HG03460 (cell line): ENCODE measurements around the gene RAMP1.

ENCODE experiments used
- ATAC-seq: cut with Tn5 transposase; IDR thresholded peaks from one replicate; pipeline ENCODE4 v1.9.1; 2021; ENCODE audit not compliant: unreplicated experiment

The RAMP1 gene

DNA sequence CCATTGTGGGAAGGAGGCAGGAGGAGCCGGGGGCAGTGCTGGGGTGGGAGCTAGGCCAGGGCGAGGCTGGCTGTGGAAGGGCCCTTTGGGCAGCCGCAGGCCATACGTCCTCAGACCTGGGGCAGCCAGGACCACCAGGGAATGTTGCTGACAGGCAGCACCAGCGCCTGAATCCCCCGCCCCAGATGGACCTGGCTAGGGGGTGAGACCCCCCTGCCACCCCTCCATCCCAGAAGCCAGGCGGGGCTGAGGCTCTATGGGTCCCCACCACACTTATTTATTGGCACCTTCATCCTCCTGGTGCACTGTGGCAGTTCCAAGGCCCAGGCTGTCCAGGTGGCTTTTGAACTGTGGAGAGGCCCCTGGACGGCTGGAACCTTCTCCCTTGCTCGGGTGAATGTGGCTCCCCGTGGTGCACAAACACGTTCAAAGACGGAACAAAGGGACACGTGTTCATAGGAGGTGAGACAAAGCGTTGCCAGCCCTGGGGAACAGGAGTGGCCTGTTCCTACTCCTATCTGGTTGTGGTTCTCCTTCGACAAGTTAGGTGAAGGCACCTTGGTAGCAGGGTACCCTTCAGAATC lies 35.1 kb downstream of the RAMP1 start:
- no peak for ATAC-seq

DNA sequence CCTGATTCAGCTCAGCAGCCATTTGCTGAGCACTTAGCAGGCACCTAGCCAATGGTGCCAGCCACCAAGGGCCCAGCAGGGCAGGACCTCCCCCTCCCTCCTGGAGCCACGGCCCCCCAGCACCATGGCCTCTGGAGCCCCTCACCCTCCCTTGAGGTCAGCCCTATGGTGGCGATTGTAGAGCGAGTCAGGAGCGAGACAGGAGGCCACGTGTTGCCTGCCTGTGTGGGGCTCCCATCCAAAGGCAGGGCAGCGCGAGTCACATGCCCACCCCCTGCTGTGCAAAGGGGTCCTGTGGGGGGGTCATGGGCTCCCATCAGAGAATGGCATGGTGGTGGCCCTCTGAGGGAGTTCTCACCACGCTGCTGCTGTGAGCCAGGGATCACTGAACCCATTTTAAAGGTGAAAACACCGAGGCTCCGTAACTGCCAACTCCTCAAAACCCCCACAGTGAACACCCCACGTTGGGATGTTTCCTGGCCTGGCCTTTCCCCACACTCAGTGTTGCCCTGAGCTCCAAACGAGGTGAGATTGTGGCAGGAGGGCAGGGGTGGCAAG lies 35.6 kb downstream of the RAMP1 start:
- ATAC-seq: no peak

DNA sequence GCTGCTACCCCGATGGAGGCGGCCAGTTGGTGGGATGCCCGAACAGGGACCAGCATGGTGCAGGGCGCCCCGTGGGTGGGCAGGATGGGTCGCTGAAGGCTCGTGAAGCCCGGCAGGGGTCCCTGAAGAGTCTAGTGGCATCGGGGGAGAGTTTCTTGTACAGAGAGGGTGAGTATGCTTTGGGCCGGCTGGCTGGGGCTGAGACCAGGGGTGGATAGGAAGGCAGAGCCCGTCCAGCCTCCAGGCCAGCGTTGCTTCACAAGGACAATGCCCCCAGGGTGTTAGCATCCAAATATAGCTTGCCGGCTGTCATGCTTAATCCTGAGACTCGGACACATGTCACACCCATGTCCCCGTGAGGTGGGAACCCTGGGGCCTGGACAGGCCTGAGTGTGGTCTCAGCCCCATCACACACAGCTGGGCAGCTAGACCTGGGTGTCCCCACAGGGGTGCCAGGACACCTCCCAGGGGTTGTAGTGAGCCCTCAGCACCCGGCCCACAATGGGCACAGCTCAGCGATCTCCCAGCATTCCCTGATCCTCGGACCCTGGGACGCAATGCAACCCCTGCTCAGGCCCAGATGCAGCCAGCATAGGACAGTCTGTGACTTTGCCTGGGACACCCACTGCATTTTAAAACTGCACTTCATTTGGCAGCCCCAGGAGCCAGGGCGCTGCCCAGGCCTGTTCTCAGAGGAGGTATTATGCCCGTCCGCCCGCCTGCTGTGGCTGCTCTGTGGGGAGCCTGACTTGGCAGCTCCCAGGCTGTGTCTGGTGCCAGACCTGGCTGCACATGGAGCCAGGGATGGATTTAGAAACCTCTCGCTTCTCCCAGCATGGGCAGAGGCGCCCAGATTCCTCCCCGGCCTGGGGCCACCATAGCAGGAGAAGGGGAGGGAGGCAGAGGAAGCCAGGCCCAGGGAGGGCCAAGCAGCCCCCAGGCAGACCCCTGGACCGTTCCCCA lies 36.4 kb downstream of the RAMP1 start:
- ATAC-seq: no peak

DNA sequence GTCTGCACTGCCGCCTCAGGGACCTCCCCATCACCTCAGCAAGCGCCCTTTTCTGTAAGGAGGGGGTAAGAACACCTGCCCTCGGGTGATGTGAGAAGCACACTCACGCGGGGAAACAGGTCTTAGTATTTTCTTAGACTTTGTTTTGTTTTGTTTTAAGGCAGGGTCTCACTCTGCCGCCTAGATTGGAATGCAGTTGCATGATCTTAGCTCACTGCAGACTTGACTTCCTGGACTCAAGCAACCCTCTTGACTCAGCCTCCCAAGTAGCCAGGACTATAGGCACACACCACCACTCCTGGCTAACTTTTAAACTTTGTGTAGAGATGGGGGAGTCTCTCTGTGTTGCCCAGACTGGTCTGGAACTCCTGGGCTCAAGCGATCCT lies 37.1 kb downstream of the RAMP1 start:
- ATAC-seq: no peak

DNA sequence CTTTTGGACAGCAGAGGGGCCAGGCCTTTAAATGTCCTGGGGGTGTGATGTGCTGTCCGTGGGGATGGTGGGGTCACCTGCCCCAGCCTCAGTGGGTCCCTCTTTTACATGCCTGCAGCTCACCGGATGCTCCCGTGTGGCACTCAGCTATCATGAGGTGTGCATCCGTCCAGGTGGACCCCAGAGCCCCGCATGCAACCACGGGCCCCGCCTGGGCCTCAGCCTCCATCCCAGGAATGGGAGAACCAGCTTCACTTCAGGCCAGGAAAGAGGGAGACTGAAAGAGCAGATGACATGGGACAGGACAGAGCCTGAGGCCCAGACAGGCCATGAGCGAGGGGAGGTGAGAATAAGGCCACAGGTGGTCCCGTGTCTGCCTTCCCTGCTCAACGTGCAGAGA lies 37.5 kb downstream of the RAMP1 start:
- no peak for ATAC-seq

DNA sequence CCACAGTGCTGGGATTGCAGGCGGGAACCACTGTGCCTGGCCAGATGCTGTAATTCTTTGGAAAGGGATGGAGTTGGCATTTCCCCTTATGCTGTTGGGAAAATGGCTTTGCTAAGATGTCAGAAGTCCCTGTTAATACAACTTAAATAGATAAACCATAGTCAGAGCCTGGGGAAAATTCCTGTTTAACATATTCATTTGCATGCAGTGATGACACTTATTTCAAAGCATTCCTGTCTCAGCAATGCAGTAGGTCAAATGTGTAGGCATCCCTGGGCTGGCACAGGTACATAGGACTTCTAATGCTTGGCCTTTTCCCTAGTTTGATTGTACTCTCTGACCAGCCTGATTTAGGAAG lies 38.6 kb downstream of the RAMP1 start:
- no peak for ATAC-seq

DNA sequence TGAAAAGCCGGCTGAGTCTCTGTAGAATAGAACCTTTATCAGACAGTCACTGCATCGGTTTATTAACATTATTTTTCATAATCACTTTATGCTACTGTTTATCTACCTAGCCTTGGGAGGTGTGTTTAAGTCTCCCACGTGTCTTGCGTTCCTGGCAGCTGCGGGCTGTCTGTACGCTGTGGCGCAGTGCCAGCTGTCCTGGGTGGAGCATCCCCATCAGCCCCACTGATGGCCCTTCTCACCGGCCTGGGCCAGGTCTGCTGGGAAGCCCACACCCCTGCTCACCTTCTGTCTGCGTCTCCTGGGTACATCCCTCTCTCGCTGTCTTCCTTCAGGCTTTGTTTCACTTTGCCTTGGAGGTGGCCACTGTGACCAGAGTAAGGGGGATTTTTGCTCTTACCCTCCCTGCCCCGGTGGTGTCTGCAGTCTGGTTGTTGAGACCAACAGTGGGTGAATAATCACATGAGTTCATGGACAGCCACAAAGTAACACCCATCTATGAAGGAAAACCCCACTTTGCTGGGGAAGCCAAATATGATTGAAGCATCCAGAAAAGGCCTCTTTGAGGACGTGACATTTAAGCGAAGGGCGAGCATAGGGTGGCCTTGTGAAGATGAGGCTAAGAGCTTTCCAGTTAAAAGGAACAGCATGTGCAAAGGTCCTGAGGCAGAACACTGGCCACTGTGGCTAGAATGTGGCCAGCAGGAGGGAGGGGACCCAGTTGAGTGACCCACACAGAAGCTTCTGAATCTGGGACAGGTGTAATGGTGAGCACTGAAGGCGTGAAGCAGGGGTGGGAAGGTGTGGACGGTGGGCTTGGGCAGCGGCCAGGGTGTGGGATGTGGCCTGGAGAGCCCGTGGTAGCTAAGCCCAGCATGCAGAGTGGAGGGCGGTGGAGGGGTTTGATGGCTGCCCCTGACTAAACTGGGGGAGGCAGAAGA lies 41.7 kb downstream of the RAMP1 start:
- no peak for ATAC-seq

DNA sequence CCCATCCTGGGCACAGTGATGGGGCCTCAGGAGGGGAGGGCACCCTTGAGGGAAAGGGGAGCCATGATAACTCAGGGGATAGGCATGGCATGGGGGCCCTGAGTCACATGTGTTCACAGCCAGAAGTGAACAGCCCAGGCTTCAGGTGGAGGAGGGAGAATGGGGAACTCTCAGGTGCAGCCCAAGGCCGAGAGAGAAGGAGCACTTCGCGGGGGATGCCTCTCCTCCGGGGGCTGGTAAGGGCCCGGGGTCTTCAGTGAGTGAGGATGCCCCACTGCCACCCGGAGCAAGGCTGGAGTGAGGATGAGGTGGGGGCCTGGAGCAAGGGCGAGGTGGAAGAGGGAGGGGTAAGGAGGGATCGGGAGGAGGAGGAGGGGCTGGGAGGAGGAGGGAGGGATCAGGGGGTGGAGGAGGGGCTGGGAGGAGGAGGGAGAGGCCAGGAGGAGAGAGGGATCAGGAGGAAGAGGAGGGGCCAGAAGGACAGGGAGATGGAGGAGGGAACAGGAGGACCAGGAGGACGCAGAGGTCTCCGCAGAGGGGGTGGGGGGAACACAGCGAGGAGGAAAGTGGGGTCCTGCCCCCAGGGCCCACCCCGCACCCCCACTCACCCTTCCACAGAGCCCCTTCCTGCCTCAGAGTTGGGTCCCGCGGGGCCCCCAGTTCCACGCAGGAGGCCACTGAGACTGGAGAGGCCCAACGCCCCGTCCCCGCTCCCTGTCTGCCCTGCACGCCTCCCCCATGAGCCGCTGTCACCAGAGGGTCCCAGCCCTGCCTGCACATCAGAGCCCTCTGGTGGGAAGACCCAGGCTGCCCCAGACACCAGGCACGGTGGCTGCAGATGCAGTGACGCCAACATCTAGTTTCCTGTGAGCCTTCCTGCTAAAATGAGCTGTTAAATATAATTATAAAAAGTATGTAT lies 42.8 kb downstream of the RAMP1 start:
- no peak for ATAC-seq

DNA sequence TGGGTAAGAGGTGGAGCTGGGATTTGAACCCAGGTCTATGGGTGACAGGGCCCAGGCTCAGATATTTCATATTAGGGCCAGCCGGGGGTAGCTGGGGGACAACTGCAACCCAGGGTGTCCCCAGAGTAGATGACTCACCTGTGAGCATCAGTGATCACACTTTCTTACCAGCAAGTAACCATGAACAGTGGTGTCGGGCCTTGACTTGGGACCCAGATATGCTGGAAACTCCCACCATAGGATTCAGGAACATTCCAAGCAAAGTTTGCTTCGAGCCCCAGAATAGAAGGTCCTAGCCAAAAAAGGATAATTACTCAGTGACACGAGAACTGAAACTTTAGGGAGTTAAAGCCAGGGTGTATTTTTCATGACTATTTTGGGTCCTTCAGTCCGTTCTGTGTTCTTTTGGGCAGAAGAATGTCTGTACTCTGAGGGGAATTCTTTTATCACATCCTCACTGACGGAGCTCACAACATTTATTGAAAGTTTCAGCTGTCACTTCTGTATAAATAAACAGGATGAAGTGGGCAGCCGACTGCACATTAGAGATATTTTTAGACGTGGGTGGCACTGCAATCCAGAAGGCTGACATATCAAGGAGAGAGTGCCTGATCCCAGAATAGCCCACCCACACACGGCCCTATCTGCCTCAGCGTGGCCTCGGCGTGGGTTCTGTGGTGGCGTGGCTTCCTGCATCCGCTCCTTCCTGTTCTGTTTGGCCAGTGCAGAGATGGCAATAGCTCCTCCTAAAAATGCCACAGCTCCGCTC lies 45.6 kb downstream of the RAMP1 start:
- ATAC-seq: no peak

DNA sequence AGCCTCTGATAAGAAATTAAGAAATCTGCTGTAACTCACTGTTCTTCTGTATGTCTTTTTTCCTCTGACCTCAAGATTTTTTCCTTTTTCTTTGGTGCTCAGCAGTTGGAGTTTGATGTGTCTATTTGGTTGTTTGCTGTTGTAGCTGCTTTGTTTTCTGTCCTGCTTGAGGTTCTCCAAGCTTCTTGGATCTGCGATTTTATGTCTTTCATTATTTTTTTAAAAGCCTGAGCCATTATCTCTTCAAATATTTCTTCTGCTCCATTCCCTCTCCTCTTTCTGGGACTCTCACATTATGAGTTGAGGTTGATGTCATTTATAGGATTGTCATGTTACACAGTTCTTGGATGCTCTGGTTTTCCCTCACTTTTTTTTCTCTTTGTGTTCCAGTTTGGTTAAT lies 47.7 kb downstream of the RAMP1 start:
- ATAC-seq: no peak

DNA sequence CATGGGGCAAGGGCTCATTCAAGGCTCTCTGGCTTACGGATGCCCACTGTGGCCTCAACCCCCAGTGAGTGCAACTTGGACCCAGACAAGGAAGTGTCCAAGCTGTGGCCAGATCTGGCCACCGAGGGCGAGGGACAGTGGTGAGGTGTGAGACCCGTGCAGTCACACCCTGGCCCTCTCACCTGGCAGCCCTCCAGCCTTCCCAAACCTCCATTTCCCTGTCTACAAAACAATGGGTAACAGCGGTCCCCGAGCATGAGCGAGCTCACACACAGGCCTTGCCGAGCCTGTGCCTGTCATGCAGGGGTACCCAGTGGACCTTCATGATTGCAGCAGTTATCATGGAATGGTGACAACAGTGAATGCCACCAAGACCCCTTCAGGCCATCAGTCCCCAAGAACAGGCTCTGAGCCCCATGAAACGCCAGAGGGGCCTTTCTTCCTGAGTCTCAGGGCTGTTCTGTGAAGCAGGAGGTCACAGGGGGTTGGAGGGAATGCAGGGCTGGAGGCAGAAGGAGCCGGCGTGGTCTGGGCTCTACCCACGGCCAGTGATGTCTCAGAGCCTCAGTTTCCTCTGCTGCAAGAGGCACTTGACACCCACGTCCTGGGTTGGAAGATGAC lies 49.8 kb downstream of the RAMP1 start:
- ATAC-seq: no peak

DNA sequence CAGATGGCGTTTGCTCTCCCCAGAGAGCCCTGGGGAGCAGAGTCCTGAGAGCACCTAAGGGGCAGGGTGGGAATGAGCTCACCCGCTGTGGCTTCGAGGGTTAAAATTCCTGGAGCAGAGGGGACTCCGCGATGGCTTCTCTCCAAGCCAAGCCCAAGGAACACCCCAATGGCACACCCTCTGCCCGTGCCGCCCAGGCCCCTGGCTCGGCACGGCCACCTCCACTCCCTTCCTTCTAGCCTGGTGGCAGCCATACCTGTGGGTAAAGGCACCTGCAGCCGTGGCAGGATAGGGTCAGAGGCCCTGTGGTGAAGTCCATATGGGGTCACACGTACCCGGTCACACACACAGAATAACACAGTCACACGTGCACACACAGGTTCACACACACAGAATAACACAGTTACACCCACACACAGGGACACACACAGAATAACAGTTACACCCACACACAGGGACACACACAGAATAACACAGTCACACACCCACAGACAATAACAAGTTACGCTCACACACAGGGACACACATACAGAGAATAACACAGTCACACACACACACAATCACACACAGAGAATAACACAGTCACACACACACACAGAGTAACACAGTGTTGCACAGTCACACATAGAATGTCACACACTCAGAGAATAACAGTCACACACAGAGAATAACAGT lies 50.5 kb downstream of the RAMP1 start:
- no peak for ATAC-seq

DNA sequence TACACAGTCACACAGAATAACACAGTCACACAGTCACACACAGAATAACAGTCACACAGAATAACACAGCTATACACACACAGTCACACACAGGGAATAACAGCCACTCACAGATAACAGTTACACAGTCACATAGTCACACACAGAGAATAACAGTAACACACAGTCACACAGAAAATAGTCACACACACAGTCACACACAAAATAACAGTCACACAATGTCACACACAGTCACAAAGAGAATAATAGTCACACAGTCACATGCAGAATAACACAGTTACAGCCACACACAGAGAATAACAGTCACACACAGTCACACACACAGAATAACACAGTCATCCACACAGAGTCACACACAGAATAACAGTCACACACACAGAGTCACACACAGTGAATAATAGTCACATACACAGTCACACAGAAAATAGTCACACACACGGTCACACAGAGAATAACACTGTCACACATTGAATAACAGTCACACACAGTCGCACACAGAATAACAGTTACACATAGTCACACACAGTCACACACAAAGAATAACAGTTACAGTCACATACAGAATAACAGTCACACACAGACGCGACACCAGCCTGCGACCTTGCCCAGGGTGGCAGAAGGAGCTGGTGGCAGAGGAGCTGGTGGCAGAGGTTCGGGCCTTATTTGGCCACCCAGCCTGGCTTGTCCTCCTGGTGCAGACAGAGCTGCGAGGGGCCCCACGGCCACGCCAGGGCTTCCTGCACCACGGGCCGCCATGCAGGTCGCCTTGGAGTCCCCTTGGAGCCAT lies 51.3 kb downstream of the RAMP1 start:
- ATAC-seq: no peak

DNA sequence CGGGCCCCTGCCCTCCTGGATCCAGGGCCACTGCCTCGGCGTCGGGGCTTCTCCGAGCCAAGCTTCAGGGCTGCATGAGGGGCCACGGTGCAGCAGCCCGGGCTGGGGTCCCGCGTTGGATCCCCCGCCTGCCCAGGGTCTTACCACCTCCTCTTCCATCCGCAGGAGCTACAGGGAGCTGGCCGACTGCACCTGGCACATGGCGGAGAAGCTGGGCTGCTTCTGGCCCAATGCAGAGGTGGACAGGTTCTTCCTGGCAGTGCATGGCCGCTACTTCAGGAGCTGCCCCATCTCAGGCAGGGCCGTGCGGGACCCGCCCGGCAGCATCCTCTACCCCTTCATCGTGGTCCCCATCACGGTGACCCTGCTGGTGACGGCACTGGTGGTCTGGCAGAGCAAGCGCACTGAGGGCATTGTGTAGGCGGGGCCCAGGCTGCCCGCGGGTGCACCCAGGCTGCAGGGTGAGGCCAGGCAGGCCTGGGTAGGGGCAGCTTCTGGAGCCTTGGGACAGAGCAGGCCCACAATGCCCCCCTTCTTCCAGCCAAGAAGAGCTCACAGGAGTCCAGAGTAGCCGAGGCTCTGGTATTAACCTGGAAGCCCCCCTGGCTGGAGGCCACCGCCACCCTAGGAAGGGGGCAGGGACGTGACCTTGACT lies 52.1 kb downstream of the RAMP1 start:
- no peak for ATAC-seq

DNA sequence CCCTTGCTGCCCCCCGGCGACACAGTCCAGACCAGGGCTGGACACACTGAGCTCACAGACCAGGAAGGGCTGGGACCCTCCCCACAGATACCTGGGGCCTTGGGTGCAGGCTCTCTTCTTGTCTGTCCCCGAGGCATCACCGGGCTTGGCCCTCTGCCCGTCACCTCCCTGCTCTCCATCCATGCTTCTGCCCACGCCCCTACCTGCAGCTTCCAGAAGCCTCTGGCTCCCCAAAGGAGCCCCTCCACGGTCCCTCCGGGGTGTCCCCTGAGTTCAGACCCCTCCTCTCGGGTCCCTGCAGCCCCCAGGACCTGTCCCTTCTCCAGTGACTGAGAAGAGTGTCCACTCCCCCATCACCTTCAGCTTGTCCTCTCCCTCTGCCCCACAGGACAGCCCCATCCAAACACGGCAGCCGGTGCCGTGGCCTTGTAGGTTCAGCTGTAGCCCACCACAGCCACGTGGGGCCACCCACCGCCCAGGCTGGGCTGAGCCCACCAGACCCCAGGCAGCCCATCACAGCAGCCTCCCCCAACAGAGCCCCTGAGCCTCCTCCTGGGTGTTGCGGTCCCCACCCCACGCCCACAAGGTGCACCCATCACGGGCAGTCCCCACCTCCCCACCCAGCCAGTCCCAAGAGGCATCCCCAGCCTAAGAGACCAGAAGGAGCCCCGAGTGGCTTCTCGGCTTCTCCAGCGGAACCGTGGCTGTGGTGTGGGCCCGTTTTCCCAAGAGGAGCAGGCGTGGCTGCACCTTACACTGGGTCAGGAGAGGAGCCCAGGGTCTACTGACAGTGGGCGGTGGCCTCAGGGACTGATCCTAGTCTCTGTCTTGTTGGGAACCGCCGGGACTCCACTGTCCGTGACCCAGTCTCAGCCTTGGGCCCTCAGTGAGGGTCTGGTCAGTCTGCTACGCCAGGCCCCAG lies 53.1 kb downstream of the RAMP1 start:
- ATAC-seq: no peak
